ENCODE data around the gene ASB2. TPM values are rescaled to one million over a fixed set of nuclear protein-coding genes. Genes with fewer than 3 reads are reported as not detected.

The ASB2 gene
- total RNA-seq, 1 donor from 2014 or later = 24.1 TPM

- Histone ChIP-seq H3K27me3 (no peaks in the 10 kb centered on the region), H3K4me1 (peaks cover 11% of the 10 kb centered on the region), H3K4me3 (no peak overlapping the region), H3K27ac (no peak overlapping the region), H3K36me3 (no peaks in the 10 kb centered on the region), H3K9me3 (no peaks in the 10 kb centered on the region)
- TF ChIP-seq CTCF (IDR thresholded peaks at IDR 0.05) (no peak), POLR2A (IDR thresholded peaks at IDR 0.05) (no peak), POLR2AphosphoS5 (IDR thresholded peaks at IDR 0.05; ENCODE audit: insufficient read depth in 1 of 2, low read depth in 1 of 2) (no peak)
- intact Hi-C loops (cut with DNase I) = no loop called here
- no peak for DNase-seq (ENCODE audit: extremely low spot score in 2 of 2)
Measured at GRCh38 chr14:93986955-93987354, 10.6 kb upstream of the ASB2 start.

GRCh38 chr14:93984987-93985410 lies 8.6 kb upstream of the ASB2 start:
- intact Hi-C loops (cut with DNase I) = no loop called here
- Histone ChIP-seq H3K4me1 (peaks cover 22% of the 10 kb centered on the region), H3K36me3 (no peaks in the 10 kb centered on the region), H3K9me3 (no peaks in the 10 kb centered on the region), H3K4me3 (no peak overlapping the region), H3K27ac (peak overlapping the region; percentile 60), H3K27me3 (no peaks in the 10 kb centered on the region)
- no peak for TF ChIP-seq POLR2A (IDR thresholded peaks at IDR 0.05)
- peak in 1 of 3 experiments; percentile 45 for TF ChIP-seq CTCF (IDR thresholded peaks at IDR 0.05)
- TF ChIP-seq POLR2AphosphoS5 (IDR thresholded peaks at IDR 0.05; ENCODE audit: insufficient read depth in 1 of 2, low read depth in 1 of 2) = peak in 1 of 2 donors; percentile 23
- no peak for DNase-seq (ENCODE audit: extremely low spot score in 2 of 2)

GRCh38 chr14:93984070-93984469 lies 7.7 kb upstream of the ASB2 start:
- Histone ChIP-seq H3K27ac (no peak overlapping the region), H3K9me3 (no peaks in the 10 kb centered on the region), H3K36me3 (no peaks in the 10 kb centered on the region), H3K4me3 (no peak overlapping the region), H3K27me3 (no peaks in the 10 kb centered on the region), H3K4me1 (peaks cover 22% of the 10 kb centered on the region)
- TF ChIP-seq POLR2AphosphoS5 (IDR thresholded peaks at IDR 0.05; ENCODE audit: insufficient read depth in 1 of 2, low read depth in 1 of 2) = no peak
- no peak for TF ChIP-seq POLR2A (IDR thresholded peaks at IDR 0.05)
- no peak for TF ChIP-seq CTCF (IDR thresholded peaks at IDR 0.05)
- intact Hi-C loops (cut with DNase I) = no loop called here
- no peak for DNase-seq (ENCODE audit: extremely low spot score in 2 of 2)

GRCh38 chr14:93982230-93983007 lies 6.0 kb upstream of the ASB2 start:
- TF ChIP-seq POLR2A (IDR thresholded peaks at IDR 0.05) (no peak), POLR2AphosphoS5 (IDR thresholded peaks at IDR 0.05; ENCODE audit: insufficient read depth in 1 of 2, low read depth in 1 of 2) (no peak), CTCF (IDR thresholded peaks at IDR 0.05) (no peak)
- intact Hi-C loops (cut with DNase I) = no loop called here
- no peaks in the 10 kb centered on the region for H3K27me3 ChIP-seq
- H3K9me3 ChIP-seq = no peaks in the 10 kb centered on the region
- peaks cover 22% of the 10 kb centered on the region for H3K4me1 ChIP-seq
- H3K27ac ChIP-seq = peak overlapping the region; percentile 69
- DNase-seq (ENCODE audit: extremely low spot score in 2 of 2) = no peak
- H3K4me3 ChIP-seq = no peak overlapping the region
- no peaks in the 10 kb centered on the region for H3K36me3 ChIP-seq
